Measurements from ENCODE around the gene INHBB. TPM values are rescaled to one million over a fixed set of nuclear protein-coding genes. Genes with fewer than 3 reads are reported as not detected.

Gene INHBB
- total RNA-seq, 1 experiment from 2014 or later: 0.27 TPM

DNA sequence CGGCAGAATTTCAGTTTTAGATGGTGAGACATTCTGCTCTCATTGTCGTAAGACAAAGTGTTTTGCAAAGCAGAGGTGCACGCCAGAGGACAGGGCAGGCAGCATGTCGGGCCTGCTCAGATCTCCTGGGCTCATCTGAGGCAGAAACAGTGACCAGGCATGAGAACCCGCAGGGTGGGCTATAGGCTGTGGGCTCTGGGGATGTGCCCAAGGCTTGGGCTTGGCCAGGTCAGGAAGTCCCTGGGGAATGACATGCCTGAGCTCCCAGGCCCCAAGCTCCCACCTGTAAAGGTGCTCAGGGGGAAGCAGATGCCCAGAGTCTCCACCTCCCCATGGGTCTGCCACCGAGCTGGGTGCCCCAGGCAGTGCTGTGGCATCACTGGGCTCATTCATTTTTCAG is 35.3 kb downstream of the INHBB start:
- H3K9me2 ChIP-seq (ENCODE audit: insufficient read depth): no peaks in the 10 kb centered on the region
- no peak overlapping the region for H2AFZ ChIP-seq (ENCODE audit: low read depth, low read length, poor library complexity, severe bottlenecking)
- no TSS peak for BruUV-seq (replicated peaks)
- ATAC-seq (no peak), DNase-seq (ENCODE audit: low read depth, low spot score) (no peak)
- POLR2A ChIA-PET: no interaction called here
- no peak overlapping the region for H3K9ac ChIP-seq (ENCODE audit: low read length)
- TF ChIP-seq, protein P1, sequence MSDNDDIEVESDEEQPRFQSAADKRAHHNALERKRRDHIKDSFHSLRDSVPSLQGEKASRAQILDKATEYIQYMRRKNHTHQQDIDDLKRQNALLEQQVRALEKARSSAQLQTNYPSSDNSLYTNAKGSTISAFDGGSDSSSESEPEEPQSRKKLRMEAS (IDR thresholded peaks at IDR 0.05): no peak
- TF ChIP-seq SIN3A (IDR thresholded peaks at IDR 0.05; ENCODE audit: low read depth) (no peak), ZFX (IDR thresholded peaks at IDR 0.05) (no peak), TCF7L2 (IDR thresholded peaks at IDR 0.05; ENCODE audit: borderline replicate concordance, extremely low read depth, insufficient read depth, insufficient read length) (no peak), FOSL1 (IDR thresholded peaks at IDR 0.05; ENCODE audit: low read depth) (no peak), EZH2phosphoT487 (IDR thresholded peaks at IDR 0.05; ENCODE audit: borderline replicate concordance) (no peak), EZH2 (IDR thresholded peaks at IDR 0.05) (no peak), ELF1 (IDR thresholded peaks at IDR 0.05; ENCODE audit: borderline replicate concordance, low read depth) (no peak), YY1 (IDR thresholded peaks at IDR 0.05; ENCODE audit: extremely low read depth, insufficient replicate concordance, low read depth, low read length) (no peak), CBX3 (IDR thresholded peaks at IDR 0.05; ENCODE audit: low read depth) (no peak), JUND (IDR thresholded peaks at IDR 0.05) (no peak), POLR2A (IDR thresholded peaks at IDR 0.05; ENCODE audit: borderline replicate concordance, extremely low read depth, insufficient read depth, insufficient read length) (no peak)
- TF ChIP-seq, protein P2, sequence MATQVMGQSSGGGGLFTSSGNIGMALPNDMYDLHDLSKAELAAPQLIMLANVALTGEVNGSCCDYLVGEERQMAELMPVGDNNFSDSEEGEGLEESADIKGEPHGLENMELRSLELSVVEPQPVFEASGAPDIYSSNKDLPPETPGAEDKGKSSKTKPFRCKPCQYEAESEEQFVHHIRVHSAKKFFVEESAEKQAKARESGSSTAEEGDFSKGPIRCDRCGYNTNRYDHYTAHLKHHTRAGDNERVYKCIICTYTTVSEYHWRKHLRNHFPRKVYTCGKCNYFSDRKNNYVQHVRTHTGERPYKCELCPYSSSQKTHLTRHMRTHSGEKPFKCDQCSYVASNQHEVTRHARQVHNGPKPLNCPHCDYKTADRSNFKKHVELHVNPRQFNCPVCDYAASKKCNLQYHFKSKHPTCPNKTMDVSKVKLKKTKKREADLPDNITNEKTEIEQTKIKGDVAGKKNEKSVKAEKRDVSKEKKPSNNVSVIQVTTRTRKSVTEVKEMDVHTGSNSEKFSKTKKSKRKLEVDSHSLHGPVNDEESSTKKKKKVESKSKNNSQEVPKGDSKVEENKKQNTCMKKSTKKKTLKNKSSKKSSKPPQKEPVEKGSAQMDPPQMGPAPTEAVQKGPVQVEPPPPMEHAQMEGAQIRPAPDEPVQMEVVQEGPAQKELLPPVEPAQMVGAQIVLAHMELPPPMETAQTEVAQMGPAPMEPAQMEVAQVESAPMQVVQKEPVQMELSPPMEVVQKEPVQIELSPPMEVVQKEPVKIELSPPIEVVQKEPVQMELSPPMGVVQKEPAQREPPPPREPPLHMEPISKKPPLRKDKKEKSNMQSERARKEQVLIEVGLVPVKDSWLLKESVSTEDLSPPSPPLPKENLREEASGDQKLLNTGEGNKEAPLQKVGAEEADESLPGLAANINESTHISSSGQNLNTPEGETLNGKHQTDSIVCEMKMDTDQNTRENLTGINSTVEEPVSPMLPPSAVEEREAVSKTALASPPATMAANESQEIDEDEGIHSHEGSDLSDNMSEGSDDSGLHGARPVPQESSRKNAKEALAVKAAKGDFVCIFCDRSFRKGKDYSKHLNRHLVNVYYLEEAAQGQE (IDR thresholded peaks at IDR 0.05; ENCODE audit: low read depth): no peak
- TF ChIP-seq, protein P3, sequence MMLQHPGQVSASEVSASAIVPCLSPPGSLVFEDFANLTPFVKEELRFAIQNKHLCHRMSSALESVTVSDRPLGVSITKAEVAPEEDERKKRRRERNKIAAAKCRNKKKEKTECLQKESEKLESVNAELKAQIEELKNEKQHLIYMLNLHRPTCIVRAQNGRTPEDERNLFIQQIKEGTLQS (IDR thresholded peaks at IDR 0.05): no peak
- TF ChIP-seq, protein P4, sequence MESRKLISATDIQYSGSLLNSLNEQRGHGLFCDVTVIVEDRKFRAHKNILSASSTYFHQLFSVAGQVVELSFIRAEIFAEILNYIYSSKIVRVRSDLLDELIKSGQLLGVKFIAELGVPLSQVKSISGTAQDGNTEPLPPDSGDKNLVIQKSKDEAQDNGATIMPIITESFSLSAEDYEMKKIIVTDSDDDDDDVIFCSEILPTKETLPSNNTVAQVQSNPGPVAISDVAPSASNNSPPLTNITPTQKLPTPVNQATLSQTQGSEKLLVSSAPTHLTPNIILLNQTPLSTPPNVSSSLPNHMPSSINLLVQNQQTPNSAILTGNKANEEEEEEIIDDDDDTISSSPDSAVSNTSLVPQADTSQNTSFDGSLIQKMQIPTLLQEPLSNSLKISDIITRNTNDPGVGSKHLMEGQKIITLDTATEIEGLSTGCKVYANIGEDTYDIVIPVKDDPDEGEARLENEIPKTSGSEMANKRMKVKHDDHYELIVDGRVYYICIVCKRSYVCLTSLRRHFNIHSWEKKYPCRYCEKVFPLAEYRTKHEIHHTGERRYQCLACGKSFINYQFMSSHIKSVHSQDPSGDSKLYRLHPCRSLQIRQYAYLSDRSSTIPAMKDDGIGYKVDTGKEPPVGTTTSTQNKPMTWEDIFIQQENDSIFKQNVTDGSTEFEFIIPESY (IDR thresholded peaks at IDR 0.05; ENCODE audit: extremely low read depth, insufficient replicate concordance, low read length): no peak
- TF ChIP-seq, protein P5, sequence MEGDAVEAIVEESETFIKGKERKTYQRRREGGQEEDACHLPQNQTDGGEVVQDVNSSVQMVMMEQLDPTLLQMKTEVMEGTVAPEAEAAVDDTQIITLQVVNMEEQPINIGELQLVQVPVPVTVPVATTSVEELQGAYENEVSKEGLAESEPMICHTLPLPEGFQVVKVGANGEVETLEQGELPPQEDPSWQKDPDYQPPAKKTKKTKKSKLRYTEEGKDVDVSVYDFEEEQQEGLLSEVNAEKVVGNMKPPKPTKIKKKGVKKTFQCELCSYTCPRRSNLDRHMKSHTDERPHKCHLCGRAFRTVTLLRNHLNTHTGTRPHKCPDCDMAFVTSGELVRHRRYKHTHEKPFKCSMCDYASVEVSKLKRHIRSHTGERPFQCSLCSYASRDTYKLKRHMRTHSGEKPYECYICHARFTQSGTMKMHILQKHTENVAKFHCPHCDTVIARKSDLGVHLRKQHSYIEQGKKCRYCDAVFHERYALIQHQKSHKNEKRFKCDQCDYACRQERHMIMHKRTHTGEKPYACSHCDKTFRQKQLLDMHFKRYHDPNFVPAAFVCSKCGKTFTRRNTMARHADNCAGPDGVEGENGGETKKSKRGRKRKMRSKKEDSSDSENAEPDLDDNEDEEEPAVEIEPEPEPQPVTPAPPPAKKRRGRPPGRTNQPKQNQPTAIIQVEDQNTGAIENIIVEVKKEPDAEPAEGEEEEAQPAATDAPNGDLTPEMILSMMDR (IDR thresholded peaks at IDR 0.05 in 2 of 3, conservative IDR thresholded peaks at IDR 0.05 in 1 of 3; ENCODE audit: borderline replicate concordance in 1 of 3, insufficient read depth in 1 of 3, low read depth in 2 of 3, low read length in 2 of 3): no peak
- H3K27me3 ChIP-seq (ENCODE audit: insufficient read depth, low read length): no peaks in the 10 kb centered on the region; the same call in 1 of the 2 replicates
- intact Hi-C loops (cut with micrococcal nuclease): no loop called here
- H4K20me1 ChIP-seq (ENCODE audit: insufficient read depth): no peaks in the 10 kb centered on the region
- H3K9me3 ChIP-seq (ENCODE audit: control insufficient read depth in 1 of 2, insufficient read depth in 1 of 2, low read depth in 1 of 2, low read length in 2 of 2): no peaks in the 10 kb centered on the region
- no peak overlapping the region for H3K27ac ChIP-seq (ENCODE audit: low read depth, low read length)
- no peak overlapping the region for H3K4me2 ChIP-seq (ENCODE audit: low read length)
- peaks cover 7 to 9% of the 10 kb centered on the region in 2 experiments; a peak in 2 of 4 replicates for H3K4me1 ChIP-seq (ENCODE audit: control insufficient read depth in 1 of 2, insufficient read depth in 2 of 2, low read length in 2 of 2)
- H3K36me3 ChIP-seq (ENCODE audit: control insufficient read depth in 1 of 2, insufficient read depth in 2 of 2, low read length in 2 of 2): no peaks in the 10 kb centered on the region
- CTCF ChIA-PET: no interaction called here
- no peak overlapping the region for H3K4me3 ChIP-seq (replicated peaks in 1 of 2; ENCODE audit: low read depth in 1 of 2, low read length in 2 of 2)
- H3K79me2 ChIP-seq (ENCODE audit: insufficient read depth, low read length): no peaks in the 10 kb centered on the region
- RAD21 ChIA-PET (ENCODE audit: low non-redundant PET in 1 of 2, low total read pairs in 2 of 2, uncharacterized antibody in 2 of 2, unreplicated experiment in 2 of 2): no interaction called here

Measured in HCT116 (cell line).